Right kidney (tissue), 9 donors: ENCODE measurements around the gene PIGN.

Source experiments
- DNase-seq: peaks from one replicate; pipeline ENCODE4 v3.0.0-alpha.2; 2016
- long read RNA-seq, 8 donors: transcript quantifications; one replicate each; lab custom pipeline, GENCODE V29; 2026

The PIGN gene
- long read RNA-seq, donor 1, full-length matches to known transcripts = 5 of 5 reads
- long read RNA-seq, donor 1, partial matches to known transcripts = 0 of 5 reads
- long read RNA-seq, donor 1, other reads (novel, unspliced or antisense) = 0 of 5 reads
- long read RNA-seq, donor 2, full-length matches to known transcripts = 1 of 1 reads
- long read RNA-seq, donor 2, partial matches to known transcripts = 0 of 1 reads
- long read RNA-seq, donor 2, other reads (novel, unspliced or antisense) = 0 of 1 reads
- long read RNA-seq, donor 3, full-length matches to known transcripts = 3 of 3 reads
- long read RNA-seq, donor 3, partial matches to known transcripts = 0 of 3 reads
- long read RNA-seq, donor 3, other reads (novel, unspliced or antisense) = 0 of 3 reads
- long read RNA-seq, donor 4, full-length matches to known transcripts = 2 of 2 reads
- long read RNA-seq, donor 4, partial matches to known transcripts = 0 of 2 reads
- long read RNA-seq, donor 4, other reads (novel, unspliced or antisense) = 0 of 2 reads
- long read RNA-seq, donor 5, full-length matches to known transcripts = 2 of 2 reads
- long read RNA-seq, donor 5, partial matches to known transcripts = 0 of 2 reads
- long read RNA-seq, donor 5, other reads (novel, unspliced or antisense) = 0 of 2 reads
- long read RNA-seq, donor 6, full-length matches to known transcripts = 1 of 1 reads
- long read RNA-seq, donor 6, partial matches to known transcripts = 0 of 1 reads
- long read RNA-seq, donor 6, other reads (novel, unspliced or antisense) = 0 of 1 reads
- long read RNA-seq, donor 7 = 0 reads
- long read RNA-seq, donor 8, full-length matches to known transcripts = 2 of 2 reads
- long read RNA-seq, donor 8, partial matches to known transcripts = 0 of 2 reads
- long read RNA-seq, donor 8, other reads (novel, unspliced or antisense) = 0 of 2 reads

- peak; percentile 93 for DNase-seq
Observed at GRCh38 chr18:62186774-62187542, at the start of gene PIGN, which contains the start of gene RELCH. PIGN (minus strand) TSS chr18:62187056; CDS start chr18:62161353, 25,703 bp downstream. RELCH (plus strand) TSS chr18:62187255; CDS start chr18:62187506, 251 bp downstream.

- no peak for DNase-seq
Observed at GRCh38 chr18:62236252-62236651, 49.4 kb upstream of the PIGN start.

- no peak for DNase-seq
Observed at GRCh38 chr18:62226047-62226446, 39.2 kb upstream of the PIGN start.

GRCh38 chr18:62224229-62224628 is 37.4 kb upstream of the PIGN start:
- no peak for DNase-seq

GRCh38 chr18:62214790-62215189 is 27.9 kb upstream of the PIGN start:
- no peak for DNase-seq

GRCh38 chr18:62211325-62211828 is 24.5 kb upstream of the PIGN start:
- no peak for DNase-seq

- DNase-seq = no peak
Observed at GRCh38 chr18:62210138-62210537, 23.3 kb upstream of the PIGN start.

GRCh38 chr18:62209046-62209445 is 22.2 kb upstream of the PIGN start:
- no peak for DNase-seq

- no peak for DNase-seq
Observed at GRCh38 chr18:62206593-62206992, 19.7 kb upstream of the PIGN start.

GRCh38 chr18:62205824-62206223 is 19.0 kb upstream of the PIGN start:
- no peak for DNase-seq

- no peak for DNase-seq
Observed at GRCh38 chr18:62201870-62202269, 15.0 kb upstream of the PIGN start.

- no peak for DNase-seq
Observed at GRCh38 chr18:62200121-62200914, 13.5 kb upstream of the PIGN start.

GRCh38 chr18:62199629-62200028 is 12.8 kb upstream of the PIGN start:
- DNase-seq = no peak

- DNase-seq = no peak
Observed at GRCh38 chr18:62198259-62198658, 11.4 kb upstream of the PIGN start.

- no peak for DNase-seq
Observed at GRCh38 chr18:62196980-62197379, 10.1 kb upstream of the PIGN start.

GRCh38 chr18:62196079-62196478 is 9.2 kb upstream of the PIGN start:
- DNase-seq = no peak

GRCh38 chr18:62189208-62189607 is 2.4 kb upstream of the PIGN start:
- DNase-seq = no peak

GRCh38 chr18:62187543-62188510 is 971 bp upstream of the PIGN start:
- DNase-seq = no peak

- no peak for DNase-seq
Observed at GRCh38 chr18:62186499-62186773, 420 bp downstream of the PIGN start.

- DNase-seq = peak; percentile 17
Observed at GRCh38 chr18:62183578-62184195, 3.2 kb downstream of the PIGN start.
